GM12878 (cell line): ENCODE results near the gene FBXO42. TPM values are rescaled to one million over a fixed set of nuclear protein-coding genes. Genes with fewer than 3 reads are reported as not detected.

Source experiments
- ATAC-seq: fragments of 200-7000 bp; cut with Tn5 transposase; 3 replicates; pipeline ENCODE4 v1.9.1; 2020; ENCODE audit warnings: mild to moderate bottlenecking, moderate library complexity
- BruUV-seq: library from RNA; stranded (reverse); fragments of 400-500 nt; replicated peaks from 2 replicates; lab custom pipeline; 2021; lab: Mats Ljungman, UMichigan
- CTCF ChIA-PET: fragments of 300-600 bp; sonication (Branson Sonifier 250); formaldehyde crosslinking; extraction: SDS; loops from one replicate; lab custom pipeline; 2021; ENCODE audit warnings: inconsistent platforms; lab: Yijun Ruan, JAX
- POLR2A ChIA-PET: fragments of 350-600 bp; formaldehyde crosslinking; extraction: SDS; loops from one replicate; lab custom pipeline; 2021; ENCODE audit warnings: inconsistent platforms; lab: Charles Lee
- RAD21 ChIA-PET: fragments of 300-600 bp; sonication (Branson Sonifier 250); formaldehyde crosslinking; loops from one replicate; lab custom pipeline; 2023; ENCODE audit warnings: antibody characterized with exemption; ENCODE audit not compliant: unreplicated experiment; lab: Charles Lee
- SMC1A ChIA-PET: fragments of 300-600 bp; sonication (Branson Sonifier 250); formaldehyde crosslinking; loops from one replicate; lab custom pipeline; 2023; ENCODE audit not compliant: unreplicated experiment, uncharacterized antibody; lab: Charles Lee
- DNase-seq: peaks from one replicate; pipeline ENCODE4 v3.0.0-alpha.2; 2011; ENCODE audit warnings: low read depth, low spot score
- FAIRE-seq: peaks from 3 replicates; lab custom pipeline; 2011; peaks lifted over from hg19 to GRCh38; lab: Jason Lieb, UNC
- H2AFZ ChIP-seq: 2 replicates; pipeline ENCODE4 v1.6.0; 2011; ENCODE audit warnings: low read depth, low read length, control low read depth; ENCODE audit not compliant: control insufficient read depth
- H3K27ac ChIP-seq: 2 replicates; pipeline ENCODE4 v1.5.1; 2011; ENCODE audit warnings: control low read depth; ENCODE audit not compliant: control insufficient read depth, insufficient read depth
- H3K27me3 ChIP-seq, 2 experiments: replicated peaks in 1 of 2; 2 replicates each; pipeline versions ENCODE4 v1.6.0 to v1.6.1; 2011; ENCODE audit warnings: low read length in 1 of 2; ENCODE audit not compliant: control insufficient read depth in 2 of 2, insufficient read depth in 2 of 2
- H3K36me3 ChIP-seq, 2 experiments: 2 replicates each; pipeline ENCODE4 v1.5.1; 2011; ENCODE audit warnings: low read length in 1 of 2; ENCODE audit not compliant: control insufficient read depth in 2 of 2, insufficient read depth in 2 of 2
- H3K4me1 ChIP-seq: 2 replicates; pipeline ENCODE4 v1.6.1; 2011; ENCODE audit warnings: mild to moderate bottlenecking, low read length, moderate library complexity, mixed read lengths; ENCODE audit not compliant: control insufficient read depth, insufficient read depth
- H3K4me2 ChIP-seq: 2 replicates; pipeline ENCODE4 v1.6.0; 2011; ENCODE audit warnings: control low read depth; ENCODE audit not compliant: control insufficient read depth, insufficient read depth
- H3K4me3 ChIP-seq: fragments of 200-600 bp; sonication (generic); 2 replicates; pipeline ENCODE4 v1.5.1; 2016
- H3K79me2 ChIP-seq: 2 replicates; pipeline ENCODE4 v1.6.0; 2011; ENCODE audit warnings: low read length; ENCODE audit not compliant: control insufficient read depth, insufficient read depth
- H3K9ac ChIP-seq: 2 replicates; pipeline ENCODE4 v1.8.0; 2011; ENCODE audit warnings: low read length, control low read depth, mixed read lengths; ENCODE audit not compliant: control insufficient read depth, insufficient read depth
- H3K9me3 ChIP-seq: replicated peaks from 3 replicates; pipeline ENCODE4 v1.5.1; 2011; ENCODE audit warnings: mild to moderate bottlenecking, low read length; ENCODE audit not compliant: control insufficient read depth, insufficient read depth
- H4K20me1 ChIP-seq: 2 replicates; pipeline ENCODE4 v1.6.0; 2011; ENCODE audit not compliant: control insufficient read depth, insufficient read depth
- CBFB ChIP-seq: IDR thresholded peaks from 2 replicates; pipeline ENCODE4 v1.6.1; 2016; ENCODE audit warnings: antibody characterized with exemption, low read depth
- CBX3 ChIP-seq: fragments of 200-600 bp; sonication (generic); IDR thresholded peaks from 2 replicates; pipeline ENCODE4 v1.6.1; 2016; ENCODE audit warnings: low read depth, borderline replicate concordance
- CREM ChIP-seq: IDR thresholded peaks from 2 replicates; pipeline ENCODE4 v1.6.1; 2014; ENCODE audit warnings: antibody characterized with exemption, low read depth
- CTCF ChIP-seq, 3 experiments: IDR thresholded peaks in 2 of 3; conservative IDR thresholded peaks in 1 of 3; 2 replicates each; pipeline ENCODE4 v1.5.1; 2011; ENCODE audit warnings: low read depth in 3 of 3, low read length in 3 of 3, mild to moderate bottlenecking in 3 of 3, control low read depth in 2 of 3, moderate library complexity in 2 of 3, inconsistent platforms in 1 of 3, mixed read lengths in 1 of 3; ENCODE audit not compliant: control insufficient read depth in 2 of 3, insufficient read depth in 1 of 3; ENCODE audit errors: extremely low read depth in 1 of 3
- EZH2 ChIP-seq: IDR thresholded peaks from 2 replicates; pipeline ENCODE4 v1.6.1; 2012; ENCODE audit warnings: low read depth, mild to moderate bottlenecking, control low read depth, inconsistent platforms, low read length, borderline replicate concordance; ENCODE audit not compliant: control insufficient read depth
- FOXK2 ChIP-seq: fragments of 450-650 bp; IDR thresholded peaks from 2 replicates; pipeline ENCODE4 v1.6.1; 2017; ENCODE audit warnings: mild to moderate bottlenecking, moderate library complexity
- HDGF ChIP-seq: fragments of 450-650 bp; IDR thresholded peaks from 2 replicates; pipeline ENCODE4 v1.6.1; 2016; ENCODE audit warnings: antibody characterized with exemption
- IKZF2 ChIP-seq, 2 experiments: fragments of 450-650 bp; IDR thresholded peaks; 2 replicates each; pipeline ENCODE4 v1.6.1; 2017; ENCODE audit warnings: mild to moderate bottlenecking in 2 of 2, moderate library complexity in 2 of 2
- IRF3 ChIP-seq: fragments of 450-650 bp; IDR thresholded peaks from 2 replicates; pipeline ENCODE4 v1.6.1; 2014; ENCODE audit warnings: mild to moderate bottlenecking
- MEF2B ChIP-seq: fragments of 450-650 bp; IDR thresholded peaks from 2 replicates; pipeline ENCODE4 v1.6.1; 2018; ENCODE audit warnings: mild to moderate bottlenecking, moderate library complexity; ENCODE audit not compliant: partially characterized antibody, poor library complexity, severe bottlenecking
- POLR2A ChIP-seq: IDR thresholded peaks from 2 replicates; pipeline ENCODE4 v1.6.1; 2011; ENCODE audit warnings: low read depth, mild to moderate bottlenecking, low read length
- POLR2AphosphoS2 ChIP-seq: IDR thresholded peaks from 2 replicates; pipeline ENCODE4 v1.6.1; 2011; ENCODE audit warnings: low read depth, mild to moderate bottlenecking, low read length, improper control_type of control experiment, moderate library complexity
- POU2F2 ChIP-seq: IDR thresholded peaks from 3 replicates; pipeline ENCODE4 v1.6.1; 2011; ENCODE audit warnings: low read depth, mild to moderate bottlenecking, low read length, borderline replicate concordance
- SMARCA5 ChIP-seq: fragments of 450-650 bp; IDR thresholded peaks from 2 replicates; pipeline ENCODE4 v1.6.1; 2017; ENCODE audit warnings: mild to moderate bottlenecking
- SREBF2 ChIP-seq: IDR thresholded peaks from 2 replicates; pipeline ENCODE4 v1.6.1; 2012; ENCODE audit warnings: mild to moderate bottlenecking, low read length
- ZNF274 ChIP-seq: IDR thresholded peaks from one replicate; pipeline ENCODE4 v1.8.0; 2011; ENCODE audit not compliant: insufficient read length, insufficient read depth
- ZNF687 ChIP-seq: fragments of 450-650 bp; IDR thresholded peaks from 2 replicates; pipeline ENCODE4 v1.6.1; 2017; ENCODE audit warnings: mild to moderate bottlenecking, moderate library complexity
- WGBS: methylation state at CpG from one replicate; pipeline ENCODE4 v1.1.6; 2016; ENCODE audit warnings: low lambda C conversion rate; ENCODE audit not compliant: insufficient replicate concordance, insufficient coverage; ENCODE audit errors: missing lambda C conversion rate; 5-methylcytosine and 5-hydroxymethylcytosine counted together
- in situ Hi-C: fragments of 300-500 bp; cut with MboI; formaldehyde crosslinking; loops from 9 replicates; pipeline ENCODE4 v1.14.3; 2018; ENCODE audit warnings: mixed read lengths
- intact Hi-C: fragments of 100-400 bp; cut with micrococcal nuclease; formaldehyde crosslinking; loops from one replicate; pipeline ENCODE4 v1.14.2; 2022; ENCODE audit not compliant: unreplicated experiment
- polyA plus RNA-seq, 11 experiments: library from polyadenylated mRNA; depleted of rRNA in 4 of 11; unstranded in 6 of 11; stranded (reverse) in 5 of 11; fragments of >200 nt; fragmentation: Nextera tagmentation in 4 of 11; fragmentation: Illumina TruSeq in 1 of 11; extraction: Ambion mirVana in 4 of 11; extraction: Trizol in 1 of 11; gene quantifications; 1 replicate in 1 of 11; 2 replicates in 10 of 11; pipeline versions ENCODE4 v1.2.1 to v1.2.3, GENCODE V29; 2011 to 2016; ENCODE audit warnings: inconsistent platforms in 2 of 11, missing spikeins in 2 of 11, low read depth in 1 of 11
- total RNA-seq, 4 experiments: library from RNA; depleted of rRNA in 3 of 4; stranded (reverse); fragments of >200 nt in 3 of 4; fragmentation: Illumina TruSeq in 1 of 4; extraction: Trizol in 1 of 4; gene quantifications; 2 replicates each; pipeline versions ENCODE4 v1.2.1 to v1.2.3, GENCODE V29; 2013 to 2021

FBXO42 gene
- total and polyA plus RNA-seq, 10 of the 15 experiments (the other 5 are each of a cell fraction or from before 2014, with no cell fraction given): 6.1 to 23.8 (median 15.2) TPM

- no peak overlapping the region for H2AFZ ChIP-seq
- SMC1A ChIA-PET: no interaction called here
- ATAC-seq (no peak), DNase-seq (no peak), FAIRE-seq (no peak)
- in situ Hi-C loops: no loop called here
- H3K27ac ChIP-seq: no peak overlapping the region
- H3K4me3 ChIP-seq: no peak overlapping the region
- no peak overlapping the region for H3K9ac ChIP-seq
- H4K20me1 ChIP-seq: no peaks in the 10 kb centered on the region
- no peaks in the 10 kb centered on the region for H3K4me1 ChIP-seq
- RAD21 ChIA-PET: no interaction called here
- BruUV-seq: no TSS peak
- intact Hi-C loops: no loop called here
- no peaks in the 10 kb centered on the region for H3K79me2 ChIP-seq
- CTCF ChIA-PET: no interaction called here
- no peaks in the 10 kb centered on the region; a peak in 1 of 4 replicates for H3K36me3 ChIP-seq
- H3K4me2 ChIP-seq: no peak overlapping the region
- no peaks in the 10 kb centered on the region for H3K9me3 ChIP-seq
- POLR2A ChIA-PET: no interaction called here
- no peak for TF ChIP-seq IRF3
- no peak for TF ChIP-seq SMARCA5
- TF ChIP-seq POLR2AphosphoS2: no peak
- TF ChIP-seq MEF2B: no peak
- TF ChIP-seq ZNF687: no peak
- no peak for TF ChIP-seq HDGF
- TF ChIP-seq EZH2: no peak
- no peak for TF ChIP-seq IKZF2 (IDR thresholded peaks at IDR 0.05)
- TF ChIP-seq CBX3: no peak
- no peak for TF ChIP-seq CTCF (IDR thresholded peaks at IDR 0.05 in 2 of 3, conservative IDR thresholded peaks at IDR 0.05 in 1 of 3; ENCODE audit: control insufficient read depth in 2 of 3, extremely low read depth in 1 of 3, insufficient read depth in 1 of 3, low read depth in 3 of 3, low read length in 3 of 3)
- TF ChIP-seq SREBF2: no peak
- TF ChIP-seq ZNF274: no peak
- no peak for TF ChIP-seq CREM
- no peak for TF ChIP-seq POU2F2
- no peak for TF ChIP-seq POLR2A
- no peak for TF ChIP-seq CBFB
- no peak for TF ChIP-seq FOXK2
- 54% methylated on average over 2 of the region's 2 CpGs for WGBS
- H3K27me3 ChIP-seq: no peaks in the 10 kb centered on the region
Measured at GRCh38 chr1:16279186-16279585, 73.1 kb downstream of the FBXO42 start.
